ENCODE measurements around the gene CHM.
"Not testable (repeated sequence)": the region's sequence is repeated elsewhere in the genome, so short reads cannot be mapped to it uniquely, and the experiment has no call there.

The CHM gene

DNA sequence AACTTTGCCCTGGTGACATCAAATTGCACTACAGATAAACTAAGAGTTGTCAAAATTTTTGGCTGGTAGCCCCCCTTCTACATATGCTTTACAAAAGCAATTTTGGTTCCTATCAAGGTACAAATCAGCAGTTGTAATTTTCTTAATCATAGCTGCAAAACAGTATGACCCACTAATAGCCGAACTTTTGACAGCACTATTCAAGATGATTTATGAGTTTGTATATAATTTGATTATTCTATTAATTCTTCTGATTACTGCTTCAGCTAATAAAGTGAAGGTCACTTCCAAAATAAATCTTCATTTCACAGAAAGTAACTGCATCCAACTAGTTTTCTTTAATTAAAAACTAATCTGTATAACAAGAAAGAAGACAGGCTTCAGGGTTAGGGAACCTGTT, 119.6 kb downstream of the CHM start:
- H3K27ac ChIP-seq, result no peak overlapping the region
- no peak overlapping the region for H3K4me3 ChIP-seq

DNA sequence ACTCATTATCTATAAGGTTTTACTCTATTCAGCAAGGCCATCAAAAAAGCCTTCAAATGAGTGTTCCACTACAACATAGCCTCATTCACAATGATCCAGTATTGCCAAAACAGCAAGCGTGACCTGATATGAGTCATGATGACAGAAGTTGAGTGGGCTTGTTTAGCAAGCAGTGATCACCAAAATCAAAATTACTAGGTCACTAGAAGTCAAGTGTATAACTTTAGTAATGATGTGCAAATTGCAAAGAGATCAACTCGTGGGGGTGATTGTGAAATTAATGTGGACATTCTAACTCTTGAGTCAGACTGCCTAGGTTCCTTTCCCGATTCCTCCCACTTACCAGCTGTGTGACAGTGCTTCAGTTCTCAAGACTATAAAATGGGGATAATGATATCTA, 124.5 kb downstream of the CHM start:
- H3K27ac ChIP-seq, result no peak overlapping the region

DNA sequence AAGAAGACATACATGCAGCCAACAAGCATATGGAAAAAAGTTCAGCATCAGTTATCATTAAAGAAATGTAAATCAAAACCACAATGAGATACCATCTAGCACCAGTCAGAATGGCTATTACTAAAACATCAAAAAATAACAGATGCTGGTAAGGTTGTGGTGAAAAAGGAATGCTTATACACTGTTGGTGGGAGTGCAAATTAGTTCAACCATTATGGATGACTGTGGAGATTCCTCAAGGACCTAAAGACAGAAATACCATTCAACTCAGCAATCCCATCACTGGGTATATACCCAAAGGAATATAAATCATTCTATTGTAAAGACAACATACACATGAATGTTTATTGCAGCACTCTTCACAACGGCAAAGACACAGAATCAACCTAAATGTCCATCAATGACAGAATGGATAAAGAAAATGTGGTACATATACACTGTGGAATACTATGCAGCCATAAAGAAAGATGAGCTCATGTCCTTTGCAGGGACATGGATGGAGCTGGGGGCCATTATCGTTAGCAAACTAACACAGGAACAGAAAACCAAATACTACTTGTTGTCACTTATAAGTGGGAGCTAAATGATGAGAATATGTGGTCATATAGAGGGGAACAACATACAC, 130.6 kb downstream of the CHM start:
- not testable (repeated sequence) for H3K27ac ChIP-seq, H3K4me3 ChIP-seq

More for the DNA sequence above, 124.5 kb downstream of the CHM start:
- H3K4me3 ChIP-seq, result no peak overlapping the region

DNA sequence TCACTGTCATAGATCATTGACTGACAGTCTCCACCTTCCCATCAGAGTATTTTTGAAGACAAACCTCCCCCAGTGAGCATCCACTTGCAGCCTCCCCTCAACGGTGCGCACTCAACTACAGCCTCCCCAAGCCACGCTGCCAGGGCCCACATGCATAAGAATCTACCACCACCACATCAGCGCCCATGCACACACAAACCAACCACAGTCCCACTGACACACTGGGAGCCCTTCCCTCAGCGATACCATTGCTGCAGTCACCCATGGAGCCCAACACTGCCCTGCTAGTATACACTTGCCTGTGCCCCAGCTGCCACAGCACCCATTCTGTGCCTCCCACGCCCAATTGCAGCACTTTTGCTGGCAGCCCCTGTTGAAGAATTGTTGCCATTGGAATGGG, 132.9 kb downstream of the CHM start:
- Histone ChIP-seq H3K27ac (no peak overlapping the region), H3K4me3 (no peak overlapping the region)

DNA sequence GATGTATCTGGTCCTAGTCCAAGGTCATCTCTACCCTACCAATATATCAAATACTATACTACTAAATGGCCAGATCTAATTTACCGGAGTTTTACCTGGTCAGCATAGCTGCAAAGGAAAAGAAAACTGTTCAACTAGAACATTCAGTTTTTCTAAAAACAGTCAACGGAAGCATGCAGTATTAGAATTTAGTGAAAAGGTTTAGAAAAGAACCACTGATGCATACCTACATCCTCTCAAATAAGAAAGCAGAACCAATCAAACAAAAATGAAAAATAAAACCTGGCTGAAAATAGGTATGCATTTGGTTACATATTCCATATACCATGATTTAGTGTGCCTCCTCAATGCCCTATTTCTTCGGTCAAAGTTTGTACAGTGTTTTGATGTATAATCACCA, 140.0 kb downstream of the CHM start:
- no peak overlapping the region for H3K27ac ChIP-seq
- H3K4me3 ChIP-seq, result no peak overlapping the region

DNA sequence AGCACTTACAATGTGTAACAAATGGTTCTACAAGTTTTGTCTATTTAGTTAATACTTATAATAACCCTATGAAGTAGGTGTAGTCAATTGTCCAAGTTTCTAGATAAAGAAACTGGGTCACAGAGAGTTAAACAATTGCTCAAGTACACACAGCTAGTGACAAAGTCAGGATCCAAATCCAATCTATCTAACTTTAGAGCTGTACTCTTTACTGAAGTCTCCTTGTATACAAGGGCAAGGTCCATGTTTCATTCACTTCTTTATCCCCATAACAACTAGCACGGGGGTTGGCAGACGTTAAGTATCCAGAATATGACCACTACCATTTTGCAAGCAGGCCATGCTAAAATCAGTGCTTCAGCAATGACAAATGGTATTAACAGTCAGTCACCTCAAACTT, 141.0 kb downstream of the CHM start:
- no peak overlapping the region for H3K27ac ChIP-seq
- H3K4me3 ChIP-seq, result no peak overlapping the region

DNA sequence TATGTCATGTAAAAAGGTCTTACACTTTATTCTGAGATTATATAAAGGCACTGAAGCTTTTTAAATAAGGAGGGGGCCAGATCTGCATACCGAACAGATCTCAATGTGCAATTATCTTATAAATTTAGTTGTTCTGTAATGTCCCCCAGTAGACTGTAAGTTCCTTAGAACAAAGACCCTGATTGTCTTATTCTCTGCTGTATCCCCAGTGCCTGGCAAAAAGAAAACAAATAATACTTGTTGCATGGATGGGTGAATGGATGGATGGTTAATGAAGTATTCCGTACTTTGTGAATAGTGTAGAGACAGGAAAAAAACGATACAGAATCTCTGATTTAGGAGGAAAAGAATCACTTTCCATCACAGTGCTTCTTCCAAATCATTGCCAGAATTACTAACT, 141.5 kb downstream of the CHM start:
- no peak overlapping the region for H3K27ac ChIP-seq
- no peak overlapping the region for H3K4me3 ChIP-seq

DNA sequence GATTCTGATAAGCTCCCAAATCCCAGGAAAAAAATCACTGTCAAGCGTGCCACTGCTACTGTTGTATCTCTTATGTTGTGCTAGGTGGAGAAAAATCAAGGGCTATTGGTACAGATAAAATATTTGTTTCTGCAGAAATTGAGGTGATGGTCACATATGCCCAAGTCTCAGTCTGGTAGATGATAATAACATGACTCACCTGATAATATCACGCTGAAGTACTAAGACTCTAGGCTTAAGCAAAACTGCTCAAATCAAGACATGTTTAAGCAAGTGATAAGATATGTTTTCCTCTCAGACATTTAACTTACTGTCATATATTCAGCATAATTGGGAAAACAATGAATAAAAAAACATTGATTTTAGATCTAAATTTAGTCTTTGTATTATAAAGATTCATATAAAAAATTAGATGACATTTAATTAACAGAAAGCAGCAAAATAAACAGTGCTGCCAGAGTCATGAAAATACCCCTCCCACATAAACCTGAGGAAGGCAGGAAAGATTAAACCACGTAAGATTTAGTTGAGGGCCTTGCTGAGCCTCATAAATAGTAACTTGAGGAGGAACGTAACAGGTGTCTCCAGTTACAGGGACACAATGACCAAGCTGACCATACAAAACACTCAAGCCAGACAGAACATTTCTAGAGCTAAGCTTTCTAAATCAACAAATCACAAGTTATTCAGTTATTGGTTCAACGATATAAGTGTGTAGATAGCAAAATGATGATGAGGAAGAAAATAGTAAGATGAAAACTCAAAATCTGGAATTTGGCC, 143.5 kb downstream of the CHM start:
- Histone ChIP-seq H3K27ac (no peak overlapping the region), H3K4me3 (no peak overlapping the region)

DNA sequence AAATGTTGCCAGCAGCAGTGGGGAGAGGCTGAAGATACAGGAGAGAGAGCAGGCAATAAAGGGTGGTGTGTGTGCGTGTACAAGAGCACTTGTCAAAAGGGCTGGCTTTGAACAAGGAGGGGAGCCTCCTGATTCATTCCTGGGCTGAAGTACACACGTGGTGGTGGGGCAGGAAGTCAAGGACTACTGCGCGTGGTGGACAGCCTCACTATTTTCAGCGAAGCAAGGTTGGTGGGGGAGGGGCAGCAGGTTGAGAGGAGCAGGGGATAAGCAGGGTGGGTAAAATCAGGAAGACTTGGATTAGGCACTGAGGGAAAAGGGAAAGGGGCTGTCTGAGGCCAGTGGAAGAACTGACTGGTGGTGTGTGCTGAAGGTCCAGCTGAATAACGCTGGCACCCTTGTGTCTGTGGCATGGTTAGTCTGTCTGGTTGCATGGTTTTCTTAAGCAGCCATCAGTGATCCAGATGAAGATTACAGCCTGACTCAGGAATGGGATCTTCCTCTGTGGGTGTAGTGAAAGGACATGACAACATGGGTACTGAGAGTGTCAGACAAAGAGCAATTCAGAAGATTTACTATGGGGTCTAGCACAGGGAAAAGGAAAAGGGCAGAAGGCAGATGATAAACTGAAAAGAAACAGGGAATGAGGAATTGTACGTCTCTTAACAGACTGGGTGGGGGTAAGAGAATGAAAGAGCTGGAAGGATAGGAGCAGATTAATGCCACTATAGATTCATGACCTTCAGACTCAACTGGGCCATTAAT, 149.8 kb downstream of the CHM start:
- no peak overlapping the region for H3K27ac ChIP-seq
- no peak overlapping the region for H3K4me3 ChIP-seq

DNA sequence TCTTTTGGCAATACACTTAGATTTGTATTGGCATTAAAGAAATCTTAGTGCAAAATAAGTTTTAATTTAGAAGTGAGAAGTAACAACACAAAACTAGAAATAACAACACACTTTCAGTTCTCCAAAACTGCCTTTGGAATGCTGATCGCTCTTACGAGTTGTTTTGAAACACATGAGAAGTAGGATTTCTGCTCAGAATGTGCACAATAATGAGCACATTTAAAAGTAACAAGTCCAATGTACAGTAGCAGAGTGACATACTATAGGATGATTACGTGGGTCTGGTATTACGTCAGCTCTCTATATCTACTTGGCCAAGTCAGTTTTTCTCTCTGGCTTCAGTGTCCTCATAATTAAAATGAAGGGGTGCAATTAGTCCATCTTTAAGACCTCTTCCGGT, 164.8 kb downstream of the CHM start:
- no peak overlapping the region for H3K4me3 ChIP-seq

DNA sequence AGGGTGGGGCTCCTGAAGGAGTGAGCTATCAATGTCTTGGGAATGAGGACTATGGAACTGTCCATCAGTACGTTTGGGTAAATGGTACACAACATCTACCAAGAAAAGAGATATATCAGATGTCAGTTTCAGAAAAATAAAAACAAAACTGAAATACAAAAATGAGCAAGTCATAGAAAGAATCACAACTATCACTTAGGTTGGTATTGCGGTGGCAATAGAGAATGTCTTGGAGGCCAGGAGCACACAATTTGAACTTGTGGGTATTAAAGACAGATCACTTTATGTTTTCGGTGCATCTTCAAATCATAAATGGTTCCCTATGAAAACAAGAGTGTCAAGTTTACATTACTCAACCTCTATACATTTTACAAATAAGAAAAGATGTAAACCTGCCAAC, 176.8 kb downstream of the CHM start:
- Histone ChIP-seq H3K27ac (no peak overlapping the region), H3K4me3 (no peak overlapping the region)

More for the DNA sequence above, 164.8 kb downstream of the CHM start:
- no peak overlapping the region for H3K27ac ChIP-seq

DNA sequence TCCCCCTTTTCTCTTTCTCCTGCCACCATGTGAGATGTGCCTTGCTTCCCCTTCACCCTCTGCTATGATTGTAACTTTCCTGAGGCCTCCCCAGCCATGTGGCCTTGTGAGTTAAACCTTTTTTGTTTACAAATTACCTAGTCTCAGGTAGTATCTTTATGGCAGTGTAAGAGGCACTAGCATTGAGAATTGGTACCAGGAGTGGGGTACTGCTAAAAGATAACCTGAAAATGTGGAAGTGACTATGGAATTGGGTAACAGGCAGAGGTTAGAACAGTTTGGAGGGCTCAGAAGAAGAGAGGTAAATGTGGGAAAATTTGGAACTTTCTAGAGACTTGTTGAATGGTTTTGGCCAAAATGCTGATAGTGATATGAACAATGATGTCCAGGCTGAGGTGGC, 182.0 kb downstream of the CHM start:
- Histone ChIP-seq H3K27ac (no peak overlapping the region), H3K4me3 (no peak overlapping the region)

DNA sequence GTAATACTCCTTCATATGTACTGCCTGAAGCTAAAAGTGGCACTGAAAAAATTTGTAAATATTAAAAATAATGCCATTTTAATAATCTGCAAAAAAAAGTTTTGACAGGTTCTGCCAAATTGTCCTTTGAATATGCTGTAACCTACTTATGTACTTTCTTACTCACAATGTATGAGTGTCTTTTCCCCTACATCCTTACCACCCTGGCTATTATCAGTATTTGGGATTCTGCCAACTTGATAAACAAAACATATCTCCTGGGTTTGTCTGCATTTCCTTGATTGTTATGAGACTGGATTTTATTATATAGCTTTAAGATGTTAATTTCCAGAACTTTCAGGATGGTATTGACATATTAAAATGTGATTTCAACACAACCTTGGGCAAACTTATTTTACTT, 187.9 kb downstream of the CHM start:
- Histone ChIP-seq H3K4me3 (no peak overlapping the region), H3K27ac (no peak overlapping the region)

DNA sequence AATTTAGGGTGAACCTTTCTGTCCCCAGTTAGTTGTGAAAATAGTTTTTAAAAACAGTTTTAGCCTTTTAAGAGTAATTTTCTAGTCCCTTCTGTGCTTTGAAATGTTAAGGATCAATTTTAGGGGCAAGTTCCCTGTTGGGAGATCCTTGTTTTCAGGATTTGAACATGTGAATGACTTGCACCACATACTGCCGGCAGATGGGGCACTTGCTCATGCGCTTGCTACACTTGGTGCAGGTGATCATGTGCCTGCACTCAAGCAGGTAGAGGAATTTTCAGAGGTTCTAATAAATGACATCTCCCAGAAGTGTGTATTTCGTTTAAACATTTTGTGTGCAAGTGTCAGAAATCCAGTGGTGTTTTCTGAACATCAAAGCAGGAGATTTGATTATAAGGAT, 195.9 kb downstream of the CHM start:
- Histone ChIP-seq H3K27ac (no peak overlapping the region), H3K4me3 (no peak overlapping the region)

DNA sequence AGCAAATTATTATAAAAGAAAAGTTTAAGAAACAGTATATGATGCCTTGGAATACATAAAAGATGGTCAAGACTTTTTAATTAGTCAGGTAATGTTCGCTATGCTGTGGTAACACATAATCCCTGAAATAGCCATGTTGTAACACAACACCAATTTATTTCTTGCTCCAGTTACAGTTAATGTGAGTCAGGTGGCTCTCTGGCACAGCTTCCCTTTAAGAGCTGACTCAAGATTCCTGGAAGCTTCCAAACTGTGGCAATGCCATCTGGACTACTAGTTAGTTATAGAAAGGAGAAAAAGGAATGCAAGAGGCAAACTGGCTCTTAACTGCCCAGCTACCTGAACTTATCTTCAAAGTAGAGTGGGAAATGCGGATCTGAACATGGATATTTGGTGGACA, 210.5 kb downstream of the CHM start:
- no peak overlapping the region for H3K27ac ChIP-seq
- no peak overlapping the region for H3K4me3 ChIP-seq

DNA sequence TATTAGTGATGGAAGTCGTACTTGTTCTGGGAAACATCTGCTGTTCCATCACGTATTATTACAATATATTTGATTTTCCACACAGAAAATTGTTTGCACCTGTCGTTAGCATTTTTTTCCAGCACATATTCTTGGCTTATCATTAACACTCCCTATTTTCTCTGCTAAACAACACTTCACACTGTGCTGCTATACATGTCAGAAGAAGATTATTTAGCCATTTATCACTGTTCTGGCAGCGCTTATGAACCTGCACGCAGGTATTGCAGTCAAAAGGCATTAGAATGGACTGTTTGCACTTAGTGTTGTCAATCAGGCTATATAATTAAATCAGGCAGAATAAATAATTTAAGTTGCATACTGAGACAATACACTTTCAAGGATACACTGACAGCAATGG, 218.6 kb downstream of the CHM start:
- no peak overlapping the region for H3K27ac ChIP-seq
- no peak overlapping the region for H3K4me3 ChIP-seq

DNA sequence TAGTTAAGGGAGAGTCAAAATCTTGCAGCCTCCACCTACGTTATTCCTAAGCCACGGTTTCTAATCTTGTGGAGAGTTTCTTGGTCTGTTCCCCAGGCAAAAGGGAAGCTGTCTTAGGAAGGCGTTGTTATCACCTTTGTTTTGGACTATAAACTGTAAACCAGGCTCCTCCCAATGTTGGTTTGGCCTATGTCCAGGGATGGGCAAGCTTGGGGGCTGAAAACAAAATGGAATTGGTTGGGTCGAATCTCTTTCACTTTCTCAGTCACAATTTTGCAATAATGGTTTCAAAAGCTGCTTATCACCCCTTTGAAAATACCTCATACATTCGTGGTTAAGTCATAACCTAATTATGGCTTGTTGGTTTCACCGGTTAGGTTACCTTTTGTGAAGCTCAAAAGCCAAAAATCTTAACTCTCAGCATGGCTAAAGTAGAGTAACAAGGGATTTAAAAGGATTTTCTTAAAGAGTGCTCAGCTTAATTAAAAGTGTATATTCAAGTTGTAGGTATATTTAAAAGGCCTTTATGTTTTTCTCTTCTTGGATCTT, 232.1 kb downstream of the CHM start:
- Histone ChIP-seq H3K4me3 (no peak overlapping the region), H3K27ac (no peak overlapping the region)
